Measurements from ENCODE around the gene PIGS.
A peak's percentile ranks its signal among the peaks of the same experiment; 100 is the strongest.
"Not testable (repeated sequence)": the region's sequence is repeated elsewhere in the genome, so short reads cannot be mapped to it uniquely, and the experiment has no call there.

The PIGS gene

GRCh38 chr17:28578246-28579195, 7.2 kb upstream of the PIGS start:
- TF ChIP-seq CTCF (IDR thresholded peaks at IDR 0.05; ENCODE audit: low read depth, low read length): no peak
- DNase-seq (ENCODE audit: extremely low read depth, low read depth): no peak

- DNase-seq (ENCODE audit: extremely low read depth, low read depth): no peak
Observed at GRCh38 chr17:28577466-28577824, 6.1 kb upstream of the PIGS start.

DNA sequence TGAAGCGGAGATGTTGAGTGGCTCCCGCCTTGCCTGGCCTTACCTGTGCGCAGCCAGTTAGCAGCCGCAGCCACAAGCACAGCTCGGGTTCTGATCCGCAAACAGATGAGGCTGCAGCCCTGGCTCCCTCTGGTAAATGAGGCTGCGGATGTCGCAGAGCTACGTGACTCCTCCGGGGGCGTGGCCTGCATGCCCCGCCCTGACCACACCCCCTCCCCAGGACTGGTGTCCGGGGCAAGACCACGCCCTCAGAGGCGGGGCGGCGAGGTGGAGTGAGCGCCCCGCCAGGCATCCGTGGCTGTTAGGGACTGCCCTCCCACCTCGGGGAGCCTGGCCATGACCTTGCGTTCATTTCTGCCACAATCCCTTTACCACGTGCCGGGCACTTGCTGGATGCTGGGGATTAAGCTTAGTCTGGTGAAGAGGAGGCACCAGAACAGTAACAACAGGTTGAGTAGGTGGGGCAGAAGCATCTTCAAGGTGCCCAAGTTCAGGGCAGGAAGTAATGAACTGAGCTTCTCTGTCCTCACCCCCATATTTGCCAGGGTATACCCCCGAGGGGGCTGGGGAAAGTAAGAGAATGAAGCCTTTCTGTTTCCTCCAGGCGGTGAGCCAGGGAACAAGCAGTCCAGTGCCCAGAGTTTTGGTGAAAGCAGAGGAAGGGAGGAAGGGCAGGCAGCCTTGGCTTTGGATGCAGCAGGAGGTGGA, 5.6 kb upstream of the PIGS start, which contains the start of gene ALDOC:
TSS of gene ALDOC (minus strand) at position 138 of the 708 bp plus-strand sequence. CDS start 1,363 bp downstream, outside the sequence.
- peak; percentile 71 for DNase-seq (ENCODE audit: extremely low read depth, low read depth)

More at GRCh38 chr17:28577466-28577824, 6.1 kb upstream of the PIGS start:
- TF ChIP-seq CTCF (IDR thresholded peaks at IDR 0.05; ENCODE audit: low read depth, low read length): no peak

DNA sequence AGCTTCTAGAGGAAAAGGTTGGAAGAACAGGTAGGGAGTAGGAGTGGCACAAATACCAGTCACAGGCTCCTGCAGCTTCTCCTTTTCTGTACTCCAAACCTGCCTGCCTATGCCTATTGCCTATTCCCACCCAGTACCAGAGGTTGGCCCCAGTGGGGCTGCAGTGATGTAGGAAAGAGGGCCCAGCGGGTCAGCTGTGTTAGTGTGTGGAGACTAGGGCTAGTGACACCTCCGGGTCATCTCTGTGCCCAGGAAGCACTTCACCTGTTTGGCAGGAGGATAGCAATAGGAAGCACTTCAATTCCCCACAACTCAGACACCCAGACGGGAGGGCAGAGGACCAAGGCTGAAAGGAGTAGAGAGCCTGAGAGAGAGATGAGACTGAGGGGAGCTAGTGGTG, 4.7 kb upstream of the PIGS start:
- DNase-seq (ENCODE audit: extremely low read depth, low read depth): not testable (repeated sequence)

More for the DNA sequence above, 5.6 kb upstream of the PIGS start, which contains the start of gene ALDOC:
- no peak for TF ChIP-seq CTCF (IDR thresholded peaks at IDR 0.05; ENCODE audit: low read depth, low read length)

DNA sequence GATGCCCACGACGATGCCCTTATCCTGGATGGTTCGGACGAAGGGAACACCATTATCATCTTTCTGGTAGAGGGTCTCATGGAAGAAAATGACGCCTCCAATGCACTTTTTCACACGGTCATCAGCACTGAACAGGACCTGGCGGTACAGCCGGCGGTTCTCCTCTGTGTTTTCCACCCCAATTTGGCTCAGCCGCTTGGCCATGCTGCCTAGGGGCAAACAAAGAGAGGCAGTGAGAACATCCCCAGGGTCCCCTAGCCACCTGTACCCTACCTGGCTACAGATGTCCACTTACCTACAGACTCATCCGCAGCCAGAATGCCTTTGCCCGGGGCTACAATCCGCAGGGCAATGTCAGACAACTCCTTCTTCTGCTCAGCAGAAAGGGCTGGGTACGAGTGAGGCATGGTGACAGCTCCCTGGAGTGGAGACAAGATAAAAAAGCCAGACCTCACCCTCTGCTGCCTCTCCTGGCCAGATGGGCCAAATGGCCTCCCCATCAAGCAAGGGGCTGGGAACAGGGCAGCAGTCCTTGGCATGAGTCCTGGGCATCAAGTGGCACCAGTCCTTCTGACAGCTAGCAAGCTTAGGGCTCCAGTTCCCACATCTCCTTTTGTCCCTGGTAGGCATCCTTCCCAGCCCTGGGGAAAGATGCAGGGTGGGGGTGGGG, 3.9 kb upstream of the PIGS start:
- no peak for DNase-seq (ENCODE audit: extremely low read depth, low read depth)
- TF ChIP-seq CTCF (IDR thresholded peaks at IDR 0.05; ENCODE audit: low read depth, low read length): no peak

GRCh38 chr17:28574526-28574925, 3.2 kb upstream of the PIGS start:
- no peak for TF ChIP-seq CTCF (IDR thresholded peaks at IDR 0.05; ENCODE audit: low read depth, low read length)
- no peak for DNase-seq (ENCODE audit: extremely low read depth, low read depth)

GRCh38 chr17:28573966-28574480, 2.7 kb upstream of the PIGS start:
- DNase-seq (ENCODE audit: extremely low read depth, low read depth): no peak
- no peak for TF ChIP-seq CTCF (IDR thresholded peaks at IDR 0.05; ENCODE audit: low read depth, low read length)
